K562 (cell line): ENCODE measurements around the gene STAB1. TPM values are rescaled to one million over a fixed set of nuclear protein-coding genes. Genes with fewer than 3 reads are reported as not detected.

ENCODE experiments used
- CBX8 ChIP-seq: fragments of 200-600 bp; sonication (generic); IDR thresholded peaks from 2 replicates; pipeline ENCODE4 v1.6.1; 2012; ENCODE audit warnings: borderline replicate concordance, mixed run types, low read depth, mild to moderate bottlenecking, moderate library complexity, mixed read lengths, low read length, control low read depth, inconsistent platforms; ENCODE audit not compliant: poor library complexity, severe bottlenecking; ENCODE audit errors: extremely low read depth
- CCAR2 ChIP-seq: fragments of 200-400 bp; formaldehyde crosslinking; IDR thresholded peaks from 2 replicates; pipeline ENCODE4 v1.6.1; 2017; ENCODE audit warnings: mild to moderate bottlenecking, low read depth, low read length
- FOXJ2 ChIP-seq: fragments of 200-800 bp; sonication (Bioruptor generic); IDR thresholded peaks from 2 replicates; pipeline ENCODE4 v1.6.1; 2016; ENCODE audit warnings: missing genetic modification characterization, missing compliant biosample characterization
- TRIM24 ChIP-seq, 2 experiments: fragments of 450-650 bp; IDR thresholded peaks; 2 replicates each; pipeline ENCODE4 v1.6.1; 2016
- ZNF551 ChIP-seq: fragments of 250-450 bp; sonication (Bioruptor Pico); IDR thresholded peaks from 2 replicates; pipeline ENCODE4 v1.5.0; 2021; ENCODE audit warnings: mild to moderate bottlenecking, moderate library complexity
- polyA plus RNA-seq, 8 experiments: library from polyadenylated mRNA; depleted of rRNA in 4 of 8; stranded (reverse) in 5 of 8; unstranded in 3 of 8; fragments of >200 nt; fragmentation: Nextera tagmentation in 2 of 8; fragmentation: Illumina TruSeq in 1 of 8; extraction: Ambion mirVana in 2 of 8; extraction: Trizol in 1 of 8; gene quantifications; 2 replicates each; pipeline versions ENCODE4 v1.2.1 to v1.2.3, GENCODE V29; 2011 to 2014; ENCODE audit warnings: inconsistent platforms in 1 of 8, missing spikeins in 1 of 8
- total RNA-seq, 7 experiments: library from RNA; depleted of rRNA in 6 of 7; stranded (reverse); fragments of >200 nt in 6 of 7; fragmentation: Illumina TruSeq in 2 of 7; extraction: Trizol in 2 of 7; gene quantifications; 2 replicates each; pipeline versions ENCODE4 v1.2.1 to v1.2.3, GENCODE V29; 2011 to 2021; ENCODE audit warnings: low replicate concordance in 1 of 7
- TF ChIP-seq, protein P1 (sequence below): fragments of 250-450 bp; sonication (Bioruptor Pico); IDR thresholded peaks from 2 replicates; pipeline ENCODE4 v1.8.0; 2021; ENCODE audit warnings: moderate library complexity, mild to moderate bottlenecking, inconsistent platforms
- TF ChIP-seq, protein P2 (sequence below), 2 experiments: IDR thresholded peaks in 1 of 2; conservative IDR thresholded peaks in 1 of 2; 2 replicates each; pipeline ENCODE4 v1.6.1; 2016; ENCODE audit warnings: low read depth in 2 of 2, mild to moderate bottlenecking in 1 of 2, missing compliant biosample characterization in 1 of 2, missing genetic modification characterization in 1 of 2, moderate library complexity in 1 of 2
- TF ChIP-seq, protein P3 (sequence below): fragments of 450-650 bp; IDR thresholded peaks from 2 replicates; pipeline ENCODE4 v1.6.1; 2016
- TF ChIP-seq, protein P4 (sequence below), 2 experiments: IDR thresholded peaks; 2 replicates each; pipeline ENCODE4 v1.6.1; 2011; ENCODE audit warnings: borderline replicate concordance in 1 of 2, control low read depth in 1 of 2, low read depth in 1 of 2, low read length in 1 of 2, mild to moderate bottlenecking in 1 of 2, mixed read lengths in 1 of 2, moderate library complexity in 1 of 2; ENCODE audit not compliant: insufficient read depth in 1 of 2, insufficient read length in 1 of 2, poor library complexity in 1 of 2, severe bottlenecking in 1 of 2; ENCODE audit errors: extremely low read depth in 1 of 2

Gene STAB1
- total and polyA plus RNA-seq, 9 of the 15 experiments (the other 6 are each of a cell fraction or from before 2014, with no cell fraction given) = 0.20 to 3.9 (median 1.2) TPM

DNA sequence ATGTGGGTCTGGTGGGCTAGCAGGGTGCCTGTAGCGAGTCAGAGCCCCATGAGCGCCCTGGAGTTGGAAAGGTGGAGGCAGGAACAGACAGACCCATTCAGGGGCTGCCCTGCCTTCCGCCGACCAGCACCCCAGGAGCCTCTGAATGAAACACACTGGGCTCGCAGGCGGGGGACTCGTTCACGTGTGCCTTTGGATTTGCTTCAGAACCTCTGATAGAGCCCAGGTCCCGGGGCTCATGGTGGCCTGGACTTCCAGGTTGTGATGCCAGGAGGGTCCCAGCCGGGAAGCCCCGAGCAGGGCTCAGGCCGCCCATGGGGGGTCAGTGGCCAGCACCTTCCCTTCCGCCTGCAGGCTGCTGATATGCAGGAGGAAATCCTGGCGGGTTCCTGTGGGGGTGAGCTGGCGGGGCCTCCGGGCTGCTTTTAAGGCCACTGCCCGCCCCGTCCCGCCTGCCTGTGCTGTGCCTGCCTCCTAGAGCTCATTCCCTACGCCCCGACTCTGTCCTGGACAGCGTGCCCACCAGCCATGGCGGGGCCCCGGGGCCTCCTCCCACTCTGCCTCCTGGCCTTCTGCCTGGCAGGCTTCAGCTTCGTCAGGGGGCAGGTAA lies at the start of gene STAB1 (continued):
- TF ChIP-seq TRIM24 (IDR thresholded peaks at IDR 0.05) (no peak), ZNF551 (no peak), CCAR2 (no peak), CBX8 (no peak), FOXJ2 (no peak)
- TF ChIP-seq, protein P1, sequence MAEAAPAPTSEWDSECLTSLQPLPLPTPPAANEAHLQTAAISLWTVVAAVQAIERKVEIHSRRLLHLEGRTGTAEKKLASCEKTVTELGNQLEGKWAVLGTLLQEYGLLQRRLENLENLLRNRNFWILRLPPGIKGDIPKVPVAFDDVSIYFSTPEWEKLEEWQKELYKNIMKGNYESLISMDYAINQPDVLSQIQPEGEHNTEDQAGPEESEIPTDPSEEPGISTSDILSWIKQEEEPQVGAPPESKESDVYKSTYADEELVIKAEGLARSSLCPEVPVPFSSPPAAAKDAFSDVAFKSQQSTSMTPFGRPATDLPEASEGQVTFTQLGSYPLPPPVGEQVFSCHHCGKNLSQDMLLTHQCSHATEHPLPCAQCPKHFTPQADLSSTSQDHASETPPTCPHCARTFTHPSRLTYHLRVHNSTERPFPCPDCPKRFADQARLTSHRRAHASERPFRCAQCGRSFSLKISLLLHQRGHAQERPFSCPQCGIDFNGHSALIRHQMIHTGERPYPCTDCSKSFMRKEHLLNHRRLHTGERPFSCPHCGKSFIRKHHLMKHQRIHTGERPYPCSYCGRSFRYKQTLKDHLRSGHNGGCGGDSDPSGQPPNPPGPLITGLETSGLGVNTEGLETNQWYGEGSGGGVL (CRISPR knock-in tag) = no peak
- TF ChIP-seq, protein P2, sequence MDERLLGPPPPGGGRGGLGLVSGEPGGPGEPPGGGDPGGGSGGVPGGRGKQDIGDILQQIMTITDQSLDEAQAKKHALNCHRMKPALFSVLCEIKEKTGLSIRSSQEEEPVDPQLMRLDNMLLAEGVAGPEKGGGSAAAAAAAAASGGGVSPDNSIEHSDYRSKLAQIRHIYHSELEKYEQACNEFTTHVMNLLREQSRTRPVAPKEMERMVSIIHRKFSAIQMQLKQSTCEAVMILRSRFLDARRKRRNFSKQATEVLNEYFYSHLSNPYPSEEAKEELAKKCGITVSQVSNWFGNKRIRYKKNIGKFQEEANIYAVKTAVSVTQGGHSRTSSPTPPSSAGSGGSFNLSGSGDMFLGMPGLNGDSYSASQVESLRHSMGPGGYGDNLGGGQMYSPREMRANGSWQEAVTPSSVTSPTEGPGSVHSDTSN (CRISPR knock-in tag; IDR thresholded peaks at IDR 0.05; ENCODE audit: low read depth) = no peak
- TF ChIP-seq, protein P2 (tag; conservative IDR thresholded peaks at IDR 0.05; ENCODE audit: low read depth) = no peak
- TF ChIP-seq, protein P3, sequence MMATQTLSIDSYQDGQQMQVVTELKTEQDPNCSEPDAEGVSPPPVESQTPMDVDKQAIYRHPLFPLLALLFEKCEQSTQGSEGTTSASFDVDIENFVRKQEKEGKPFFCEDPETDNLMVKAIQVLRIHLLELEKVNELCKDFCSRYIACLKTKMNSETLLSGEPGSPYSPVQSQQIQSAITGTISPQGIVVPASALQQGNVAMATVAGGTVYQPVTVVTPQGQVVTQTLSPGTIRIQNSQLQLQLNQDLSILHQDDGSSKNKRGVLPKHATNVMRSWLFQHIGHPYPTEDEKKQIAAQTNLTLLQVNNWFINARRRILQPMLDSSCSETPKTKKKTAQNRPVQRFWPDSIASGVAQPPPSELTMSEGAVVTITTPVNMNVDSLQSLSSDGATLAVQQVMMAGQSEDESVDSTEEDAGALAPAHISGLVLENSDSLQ = no peak
- TF ChIP-seq, protein P4, sequence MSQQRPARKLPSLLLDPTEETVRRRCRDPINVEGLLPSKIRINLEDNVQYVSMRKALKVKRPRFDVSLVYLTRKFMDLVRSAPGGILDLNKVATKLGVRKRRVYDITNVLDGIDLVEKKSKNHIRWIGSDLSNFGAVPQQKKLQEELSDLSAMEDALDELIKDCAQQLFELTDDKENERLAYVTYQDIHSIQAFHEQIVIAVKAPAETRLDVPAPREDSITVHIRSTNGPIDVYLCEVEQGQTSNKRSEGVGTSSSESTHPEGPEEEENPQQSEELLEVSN (IDR thresholded peaks at IDR 0.05; ENCODE audit: borderline replicate concordance in 1 of 2, extremely low read depth in 1 of 2, insufficient read depth in 1 of 2, insufficient read length in 1 of 2, low read depth in 1 of 2, low read length in 1 of 2, poor library complexity in 1 of 2, severe bottlenecking in 1 of 2) = no peak
